HepG2 (cell line): Measurements from ENCODE around the gene NDUFB10. TPM values are rescaled to one million over a fixed set of nuclear protein-coding genes. Genes with fewer than 3 reads are reported as not detected.
A peak's percentile ranks its signal among the peaks of the same experiment; 100 is the strongest.

ENCODE experiments used
- GATA4 ChIP-seq: sonication (generic); IDR thresholded peaks from 2 replicates; pipeline ENCODE4 v1.6.1; 2016; ENCODE audit warnings: antibody characterized with exemption, low read depth, borderline replicate concordance
- MTF1 ChIP-seq: sonication (generic); formaldehyde crosslinking; IDR thresholded peaks from 2 replicates; pipeline ENCODE4 v1.5.0; 2020; ENCODE audit warnings: missing genetic modification reagents
- RFXANK ChIP-seq: IDR thresholded peaks from 2 replicates; pipeline ENCODE4 v1.6.1; 2016
- SP5 ChIP-seq: IDR thresholded peaks from 2 replicates; pipeline ENCODE4 v1.6.1; 2016; ENCODE audit warnings: low read depth, borderline replicate concordance
- polyA plus RNA-seq, 8 experiments: library from polyadenylated mRNA; depleted of rRNA in 3 of 8; stranded (reverse) in 7 of 8; unstranded in 1 of 8; fragments of >200 nt; fragmentation: Illumina TruSeq in 4 of 8; extraction: Trizol in 4 of 8; gene quantifications; 2 replicates each; pipeline versions ENCODE4 v1.2.1 to v1.2.3, GENCODE V29; 2011 to 2016; ENCODE audit warnings: low read depth in 4 of 8, missing spikeins in 1 of 8, mixed read lengths in 1 of 8; ENCODE audit not compliant: insufficient read depth in 1 of 8
- total RNA-seq, 5 experiments: library from RNA; depleted of rRNA; stranded (reverse); fragments of >200 nt; fragmentation: Illumina TruSeq; extraction: Trizol; gene quantifications; 2 replicates each; pipeline ENCODE4 v1.2.3, GENCODE V29; 2016; ENCODE audit warnings: low read depth in 1 of 5
- TF ChIP-seq, protein P1 (sequence below), 2 experiments: fragments of 450-650 bp in 1 of 2; sonication (generic) in 1 of 2; formaldehyde crosslinking in 1 of 2; IDR thresholded peaks; 2 replicates each; pipeline versions ENCODE4 v1.6.1 to v1.8.0; 2016 to 2022; ENCODE audit warnings: antibody characterized with exemption in 1 of 2, mild to moderate bottlenecking in 1 of 2, missing genetic modification reagents in 1 of 2
- TF ChIP-seq, protein P2 (sequence below): sonication (generic); formaldehyde crosslinking; IDR thresholded peaks from 2 replicates; pipeline ENCODE4 v1.4.0; 2020; ENCODE audit warnings: missing genetic modification reagents
- TF ChIP-seq, protein P3 (sequence below): sonication (generic); formaldehyde crosslinking; conservative IDR thresholded peaks from 2 replicates; pipeline ENCODE4 v1.8.1; 2023; ENCODE audit warnings: missing genetic modification reagents

NDUFB10 gene
- total and polyA plus RNA-seq, 2 of the 13 experiments (the other 11 are each of a cell fraction or from before 2014, with no cell fraction given), result 68.6 to 157 TPM

DNA sequence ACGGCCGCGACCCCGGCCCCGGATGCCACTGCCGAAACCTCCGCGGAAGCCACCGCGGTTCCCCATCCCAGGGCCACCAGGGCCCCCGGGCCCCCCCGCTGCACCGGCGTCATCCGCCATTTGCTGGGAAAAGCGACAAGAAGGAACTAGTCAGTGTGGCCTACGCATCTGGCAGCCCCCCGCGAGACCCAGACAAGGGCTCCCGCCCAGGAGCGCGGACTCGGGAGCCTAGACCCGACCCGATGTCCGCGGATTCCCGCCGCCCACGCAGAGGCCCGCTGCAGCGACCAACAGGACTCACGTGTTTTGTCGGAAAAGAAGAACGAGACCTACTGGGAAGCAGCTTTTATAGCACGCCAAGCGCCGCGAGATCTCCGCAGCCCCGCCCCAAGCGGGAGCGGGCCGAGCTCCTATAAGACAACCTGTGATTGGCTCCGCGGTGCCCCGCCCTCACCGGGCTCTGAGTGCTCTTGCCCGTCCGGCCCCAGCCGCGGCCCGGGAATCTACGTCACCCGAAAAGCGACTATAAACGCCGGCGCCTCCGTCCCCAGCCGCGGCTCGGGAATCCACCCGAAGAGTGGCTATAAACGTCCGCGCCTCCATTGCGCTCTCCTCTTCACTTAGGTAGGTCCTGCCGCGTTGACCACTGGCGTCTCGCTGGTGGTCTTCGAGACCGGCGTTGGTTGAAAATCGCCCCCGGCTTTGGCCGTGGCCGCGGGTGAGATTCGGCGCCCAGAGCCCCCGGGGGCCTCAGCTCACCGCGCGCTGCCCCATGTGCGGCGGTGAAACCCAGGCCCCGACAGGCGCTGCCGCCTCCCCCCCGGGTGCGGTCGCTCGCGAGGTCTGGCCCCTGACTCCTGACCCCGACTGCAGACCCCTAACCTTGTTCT lies 5.4 kb downstream of the NDUFB10 start, which contains the start of gene RPS2 (continued):
- TF ChIP-seq, protein P1, sequence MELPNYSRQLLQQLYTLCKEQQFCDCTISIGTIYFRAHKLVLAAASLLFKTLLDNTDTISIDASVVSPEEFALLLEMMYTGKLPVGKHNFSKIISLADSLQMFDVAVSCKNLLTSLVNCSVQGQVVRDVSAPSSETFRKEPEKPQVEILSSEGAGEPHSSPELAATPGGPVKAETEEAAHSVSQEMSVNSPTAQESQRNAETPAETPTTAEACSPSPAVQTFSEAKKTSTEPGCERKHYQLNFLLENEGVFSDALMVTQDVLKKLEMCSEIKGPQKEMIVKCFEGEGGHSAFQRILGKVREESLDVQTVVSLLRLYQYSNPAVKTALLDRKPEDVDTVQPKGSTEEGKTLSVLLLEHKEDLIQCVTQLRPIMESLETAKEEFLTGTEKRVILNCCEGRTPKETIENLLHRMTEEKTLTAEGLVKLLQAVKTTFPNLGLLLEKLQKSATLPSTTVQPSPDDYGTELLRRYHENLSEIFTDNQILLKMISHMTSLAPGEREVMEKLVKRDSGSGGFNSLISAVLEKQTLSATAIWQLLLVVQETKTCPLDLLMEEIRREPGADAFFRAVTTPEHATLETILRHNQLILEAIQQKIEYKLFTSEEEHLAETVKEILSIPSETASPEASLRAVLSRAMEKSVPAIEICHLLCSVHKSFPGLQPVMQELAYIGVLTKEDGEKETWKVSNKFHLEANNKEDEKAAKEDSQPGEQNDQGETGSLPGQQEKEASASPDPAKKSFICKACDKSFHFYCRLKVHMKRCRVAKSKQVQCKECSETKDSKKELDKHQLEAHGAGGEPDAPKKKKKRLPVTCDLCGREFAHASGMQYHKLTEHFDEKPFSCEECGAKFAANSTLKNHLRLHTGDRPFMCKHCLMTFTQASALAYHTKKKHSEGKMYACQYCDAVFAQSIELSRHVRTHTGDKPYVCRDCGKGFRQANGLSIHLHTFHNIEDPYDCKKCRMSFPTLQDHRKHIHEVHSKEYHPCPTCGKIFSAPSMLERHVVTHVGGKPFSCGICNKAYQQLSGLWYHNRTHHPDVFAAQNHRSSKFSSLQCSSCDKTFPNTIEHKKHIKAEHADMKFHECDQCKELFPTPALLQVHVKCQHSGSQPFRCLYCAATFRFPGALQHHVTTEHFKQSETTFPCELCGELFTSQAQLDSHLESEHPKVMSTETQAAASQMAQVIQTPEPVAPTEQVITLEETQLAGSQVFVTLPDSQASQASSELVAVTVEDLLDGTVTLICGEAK (IDR thresholded peaks at IDR 0.05), result no peak
- TF ChIP-seq, protein P1 (CRISPR knock-in tag; IDR thresholded peaks at IDR 0.05), result peak; percentile 72
- TF ChIP-seq GATA4, result peak; percentile 84; the same call in 1 of the 2 replicates
- TF ChIP-seq, protein P2, sequence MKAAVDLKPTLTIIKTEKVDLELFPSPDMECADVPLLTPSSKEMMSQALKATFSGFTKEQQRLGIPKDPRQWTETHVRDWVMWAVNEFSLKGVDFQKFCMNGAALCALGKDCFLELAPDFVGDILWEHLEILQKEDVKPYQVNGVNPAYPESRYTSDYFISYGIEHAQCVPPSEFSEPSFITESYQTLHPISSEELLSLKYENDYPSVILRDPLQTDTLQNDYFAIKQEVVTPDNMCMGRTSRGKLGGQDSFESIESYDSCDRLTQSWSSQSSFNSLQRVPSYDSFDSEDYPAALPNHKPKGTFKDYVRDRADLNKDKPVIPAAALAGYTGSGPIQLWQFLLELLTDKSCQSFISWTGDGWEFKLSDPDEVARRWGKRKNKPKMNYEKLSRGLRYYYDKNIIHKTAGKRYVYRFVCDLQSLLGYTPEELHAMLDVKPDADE, result no peak
- TF ChIP-seq, protein P3, sequence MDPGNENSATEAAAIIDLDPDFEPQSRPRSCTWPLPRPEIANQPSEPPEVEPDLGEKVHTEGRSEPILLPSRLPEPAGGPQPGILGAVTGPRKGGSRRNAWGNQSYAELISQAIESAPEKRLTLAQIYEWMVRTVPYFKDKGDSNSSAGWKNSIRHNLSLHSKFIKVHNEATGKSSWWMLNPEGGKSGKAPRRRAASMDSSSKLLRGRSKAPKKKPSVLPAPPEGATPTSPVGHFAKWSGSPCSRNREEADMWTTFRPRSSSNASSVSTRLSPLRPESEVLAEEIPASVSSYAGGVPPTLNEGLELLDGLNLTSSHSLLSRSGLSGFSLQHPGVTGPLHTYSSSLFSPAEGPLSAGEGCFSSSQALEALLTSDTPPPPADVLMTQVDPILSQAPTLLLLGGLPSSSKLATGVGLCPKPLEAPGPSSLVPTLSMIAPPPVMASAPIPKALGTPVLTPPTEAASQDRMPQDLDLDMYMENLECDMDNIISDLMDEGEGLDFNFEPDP (CRISPR knock-in tag), result no peak
- TF ChIP-seq RFXANK (CRISPR knock-in tag), result no peak; the same call in 1 of the 2 replicates
- peak; percentile 56; the same call in 1 of the 2 replicates for TF ChIP-seq SP5 (CRISPR knock-in tag)
- TF ChIP-seq MTF1 (CRISPR knock-in tag), result 0 out of 2 replicates have a peak, but pooled peaks have one; percentile 34
